ENCODE results near the gene IDH3G.
"Not testable (repeated sequence)": the region's sequence is repeated elsewhere in the genome, so short reads cannot be mapped to it uniquely, and the experiment has no call there.

Gene IDH3G

DNA sequence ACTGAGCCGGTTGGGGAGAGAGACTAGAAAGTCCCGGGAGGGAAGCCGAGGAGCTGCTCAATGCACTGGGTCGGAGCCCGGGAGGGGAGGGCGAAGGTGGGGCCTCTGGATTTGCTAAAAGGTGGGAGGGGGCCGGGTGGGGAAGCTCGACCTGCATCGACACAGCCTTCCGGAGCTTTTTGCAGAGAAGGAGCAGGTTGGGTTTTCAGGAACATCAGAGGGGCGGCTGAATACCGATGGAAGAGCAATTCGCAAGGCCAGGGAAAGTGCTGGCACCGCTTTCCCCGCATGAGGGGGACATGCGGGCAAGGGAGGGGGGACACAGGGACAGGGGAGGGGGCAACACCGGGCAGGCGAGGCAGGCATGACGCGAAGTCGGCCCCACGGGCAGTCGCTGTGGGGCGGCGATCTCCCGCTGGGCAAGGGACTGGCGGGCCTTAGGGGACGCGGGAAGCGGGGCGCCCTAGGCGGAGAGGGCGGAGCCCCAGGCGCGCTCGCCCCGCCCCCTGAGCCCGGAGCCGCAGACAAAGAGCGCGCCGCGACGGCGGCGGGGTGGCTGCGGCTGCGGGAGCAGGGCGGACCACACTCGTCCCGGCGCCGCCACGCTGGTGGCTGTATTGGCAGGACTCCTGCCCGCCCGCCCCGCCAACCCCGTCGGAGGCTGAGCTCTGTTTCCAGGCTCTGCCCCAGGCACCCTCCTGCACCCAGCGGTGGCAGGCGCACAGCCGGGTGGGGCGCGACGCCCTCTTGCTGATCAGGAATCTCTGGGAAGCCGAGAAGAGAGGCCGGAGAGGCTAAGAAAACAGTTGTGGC lies 24.6 kb upstream of the IDH3G start:
- peak in 26 of 42 donors; percentile 7 to 69 (median 41) for DNase-seq
- intact Hi-C loops (cut with DNase I) = no loop called here

DNA sequence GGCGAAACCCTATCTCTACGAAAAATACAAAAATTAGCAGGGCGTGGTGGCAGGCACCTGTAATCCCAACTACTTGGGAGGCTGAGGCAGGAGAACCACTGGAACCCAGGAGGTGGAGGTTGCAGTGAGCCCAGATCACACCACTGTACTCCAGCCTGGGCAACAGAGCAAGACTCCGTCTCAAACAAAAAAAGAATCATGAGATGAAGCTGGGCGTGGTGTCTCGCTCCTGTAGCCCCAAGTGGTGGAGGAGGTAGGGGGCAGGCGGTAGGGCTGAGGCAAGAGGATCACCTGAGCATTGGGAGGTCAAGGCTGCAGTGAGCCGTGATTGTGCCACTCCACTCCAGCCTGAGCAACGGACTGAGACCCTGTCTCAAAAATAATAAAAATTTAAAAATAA lies 23.9 kb upstream of the IDH3G start:
- DNase-seq; intact Hi-C loops (cut with DNase I): not testable (repeated sequence)

DNA sequence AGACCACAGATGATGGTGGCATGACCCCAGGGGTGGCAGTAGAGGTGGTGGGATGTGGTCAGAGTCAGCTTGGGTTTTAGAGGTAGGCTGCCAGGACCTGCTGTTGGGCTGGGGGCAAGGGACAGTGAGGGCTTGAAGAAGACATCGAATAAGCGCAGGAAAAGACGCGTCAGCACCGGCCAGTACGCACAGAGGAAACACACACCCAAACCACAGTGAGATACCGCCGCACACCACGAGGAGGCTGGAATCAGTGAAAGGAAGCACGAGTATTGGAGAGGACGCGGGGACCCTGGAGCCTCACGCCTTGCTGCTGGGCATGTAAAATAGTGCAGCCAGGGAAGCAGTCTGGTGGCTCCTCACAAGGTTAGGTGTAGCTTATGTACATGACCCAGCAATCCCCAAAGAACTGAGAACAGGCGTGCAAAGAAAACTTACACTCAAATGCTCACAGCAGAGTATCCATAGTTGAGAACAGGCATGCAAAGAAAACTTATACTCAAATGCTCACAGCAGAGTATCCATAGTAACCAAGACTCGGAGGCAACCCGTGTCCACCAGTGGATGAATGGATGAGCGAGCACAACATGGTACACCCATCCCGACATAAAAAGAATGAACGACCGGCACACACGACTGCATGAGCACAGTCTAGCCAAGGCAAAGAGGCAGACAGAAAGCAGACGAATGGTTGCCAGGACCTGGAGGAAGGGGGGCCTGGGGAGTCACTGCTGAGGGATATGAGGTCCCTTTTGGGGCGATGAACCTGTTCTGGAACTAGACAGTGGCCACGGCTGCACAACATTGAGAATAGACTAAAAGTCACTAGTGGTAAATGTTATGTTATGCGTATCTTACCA lies 22.9 kb upstream of the IDH3G start:
- no peak for DNase-seq
- intact Hi-C loops (cut with DNase I) = no loop called here

DNA sequence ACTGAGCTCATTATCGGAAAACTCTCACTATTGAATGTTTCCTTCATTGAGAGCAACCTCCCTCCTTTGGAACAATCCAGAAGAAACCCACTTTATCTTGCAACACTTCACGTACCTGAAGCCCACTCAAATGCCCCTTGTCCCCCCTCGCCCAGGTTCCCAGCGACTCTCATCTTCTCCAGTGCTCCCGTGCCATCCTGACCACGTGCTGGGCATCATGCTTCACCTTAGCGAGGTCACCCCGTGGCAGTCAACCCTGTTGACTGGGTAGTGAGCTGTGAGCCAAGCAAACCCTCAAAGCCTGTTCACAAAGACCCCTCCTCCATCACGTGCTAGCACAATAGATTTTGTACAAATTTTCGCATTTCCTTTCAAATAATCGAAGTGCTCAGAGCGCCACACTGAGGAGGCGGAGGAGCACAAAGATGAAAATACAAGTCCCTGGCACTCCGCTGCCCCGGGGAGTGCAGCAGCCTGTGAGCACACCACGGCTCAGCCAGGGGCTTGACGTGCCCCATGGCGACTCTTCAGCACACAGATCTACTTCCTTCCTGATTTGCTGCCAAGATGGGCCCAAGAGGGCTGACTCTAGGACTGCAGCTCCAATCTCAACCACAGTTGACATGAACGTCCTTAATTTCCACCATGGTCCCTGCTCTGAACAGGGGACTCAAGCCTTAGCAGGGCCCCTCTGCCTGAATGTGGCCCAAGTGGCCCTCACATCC lies 20.6 kb upstream of the IDH3G start:
- DNase-seq = no peak
- intact Hi-C loops (cut with DNase I) = no loop called here

DNA sequence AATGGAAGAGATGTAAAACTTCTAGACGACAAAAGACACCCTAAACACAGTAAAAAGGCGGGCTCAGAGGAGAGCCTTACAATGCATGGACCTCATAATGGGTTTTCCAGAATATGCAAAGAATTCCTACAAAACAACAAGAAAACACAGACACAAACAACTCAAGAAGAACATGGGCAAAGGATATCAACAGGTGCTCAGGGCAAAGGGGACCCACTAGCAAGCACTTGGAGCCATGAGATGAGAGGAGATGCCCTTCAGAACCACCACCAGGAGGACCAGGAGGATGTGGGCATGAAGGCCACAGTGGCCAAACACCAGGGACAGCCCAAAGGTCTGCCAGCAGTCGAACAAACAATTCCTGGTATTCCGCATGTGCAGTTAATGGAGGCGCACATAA lies 19.0 kb upstream of the IDH3G start:
- intact Hi-C loops (cut with DNase I) = no loop called here
- no peak for DNase-seq

DNA sequence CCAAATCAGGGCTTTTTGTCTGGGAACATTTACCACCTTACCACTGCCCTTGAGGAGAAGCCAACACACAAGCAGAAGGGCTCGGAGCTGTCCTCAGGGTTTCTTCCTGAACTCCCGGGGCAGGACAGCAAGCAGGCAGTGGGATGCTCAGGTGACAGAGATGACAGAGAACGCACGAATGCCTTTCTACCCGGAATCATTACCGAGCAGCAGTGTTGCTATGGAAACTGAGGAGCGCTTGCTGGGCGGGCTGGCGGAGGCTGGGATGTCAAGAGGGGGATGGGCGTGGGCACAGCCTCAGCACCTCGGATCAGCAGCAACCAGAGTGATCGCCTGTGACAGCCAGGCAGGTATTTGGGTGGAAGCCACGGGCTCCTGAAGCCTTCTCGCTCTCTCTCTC lies 18.0 kb upstream of the IDH3G start:
- peak in 40 of 42 donors; percentile 18 to 87 (median 64) for DNase-seq
- intact Hi-C loops (cut with DNase I) = no loop called here

DNA sequence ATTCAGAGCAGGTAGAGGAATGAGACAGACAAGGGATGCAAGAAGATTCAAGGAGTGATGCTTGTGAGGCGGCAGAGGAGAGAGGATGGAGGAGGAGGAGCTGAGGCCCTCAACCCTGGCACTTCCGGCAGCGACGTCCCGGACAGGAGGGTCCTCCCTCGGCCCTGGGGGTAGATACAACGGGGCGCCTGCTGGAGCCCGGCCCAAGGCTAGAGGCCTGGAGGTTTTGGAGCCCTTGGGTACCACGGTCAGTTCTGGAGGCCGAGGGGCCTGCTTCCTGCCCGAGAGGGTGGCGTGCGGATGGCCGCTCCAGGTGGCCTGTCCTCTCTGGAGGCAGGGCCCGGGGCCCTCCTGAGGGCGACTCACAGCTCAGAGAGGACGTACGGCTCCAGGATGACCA lies 13.8 kb upstream of the IDH3G start:
- intact Hi-C loops (cut with DNase I) = no loop called here
- DNase-seq = no peak

DNA sequence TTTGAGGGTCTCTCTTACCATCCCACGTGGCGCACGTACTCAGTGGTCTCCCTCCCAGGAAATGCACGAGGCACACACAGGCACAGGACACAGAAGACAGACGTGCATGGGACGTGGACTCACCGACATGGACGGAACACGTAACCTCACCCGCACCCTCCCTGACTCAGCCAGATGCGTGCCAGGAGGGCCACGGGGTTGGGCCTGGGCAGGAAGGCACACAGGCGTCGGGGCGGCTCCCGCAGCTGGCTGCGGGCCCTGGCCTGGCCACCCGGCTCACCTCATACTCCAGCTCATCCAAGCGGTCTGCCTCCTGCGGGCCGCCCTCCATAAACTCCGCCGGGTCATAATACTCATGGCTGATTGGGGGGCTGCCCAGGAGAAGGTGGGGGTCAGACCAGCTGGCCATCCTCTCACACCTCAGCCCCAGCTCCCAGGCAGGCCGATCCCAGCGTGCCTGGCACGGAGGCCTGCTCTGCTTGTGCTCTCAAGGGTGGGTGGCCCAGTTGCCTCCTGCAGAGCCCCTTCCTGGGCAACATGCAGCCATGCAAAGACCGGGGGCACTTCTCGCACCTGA lies 12.9 kb upstream of the IDH3G start:
- intact Hi-C loops (cut with DNase I) = no loop called here
- no peak for DNase-seq

DNA sequence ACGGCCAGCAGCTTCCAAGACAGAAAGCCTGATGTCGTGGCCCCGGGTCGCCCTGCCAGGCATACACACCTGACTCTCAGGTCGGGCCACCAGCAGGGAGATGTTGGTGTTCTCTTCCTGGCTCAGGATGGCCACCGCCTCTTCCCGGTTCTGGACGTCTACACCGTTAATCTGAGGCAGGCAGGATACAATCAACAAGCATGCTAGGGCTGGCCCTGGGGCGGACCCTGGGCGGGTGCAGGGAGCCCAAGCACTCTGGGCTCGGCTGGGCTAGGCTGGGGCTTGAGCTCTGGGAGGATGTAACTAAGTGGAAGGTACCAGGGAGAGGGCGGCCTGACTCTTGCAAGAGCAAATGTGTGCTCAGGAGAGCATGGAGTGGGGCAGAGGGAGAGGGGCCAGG lies 11.3 kb upstream of the IDH3G start:
- intact Hi-C loops (cut with DNase I) = no loop called here
- DNase-seq = no peak

DNA sequence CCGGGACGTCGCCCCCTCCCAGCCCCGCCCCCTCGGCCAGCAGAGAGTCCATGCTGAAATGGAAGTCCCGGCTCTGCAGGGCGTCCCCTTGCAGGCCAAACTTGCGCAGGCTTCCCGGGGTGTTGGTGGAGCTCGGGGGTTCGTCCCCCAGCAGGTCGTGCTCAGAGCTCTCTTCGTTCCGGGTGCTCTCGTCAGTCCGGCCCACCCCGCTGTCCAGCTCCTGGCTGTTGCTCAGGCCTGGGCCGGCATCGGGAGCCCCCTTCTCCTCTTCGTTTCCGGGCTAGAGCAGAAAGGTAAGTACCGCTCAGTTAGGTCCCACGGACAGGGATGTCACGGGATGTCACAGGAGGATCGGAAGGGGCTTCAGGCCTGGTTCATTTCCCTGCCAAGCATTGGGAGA lies 10.4 kb upstream of the IDH3G start:
- intact Hi-C loops (cut with DNase I) = no loop called here
- DNase-seq = no peak

DNA sequence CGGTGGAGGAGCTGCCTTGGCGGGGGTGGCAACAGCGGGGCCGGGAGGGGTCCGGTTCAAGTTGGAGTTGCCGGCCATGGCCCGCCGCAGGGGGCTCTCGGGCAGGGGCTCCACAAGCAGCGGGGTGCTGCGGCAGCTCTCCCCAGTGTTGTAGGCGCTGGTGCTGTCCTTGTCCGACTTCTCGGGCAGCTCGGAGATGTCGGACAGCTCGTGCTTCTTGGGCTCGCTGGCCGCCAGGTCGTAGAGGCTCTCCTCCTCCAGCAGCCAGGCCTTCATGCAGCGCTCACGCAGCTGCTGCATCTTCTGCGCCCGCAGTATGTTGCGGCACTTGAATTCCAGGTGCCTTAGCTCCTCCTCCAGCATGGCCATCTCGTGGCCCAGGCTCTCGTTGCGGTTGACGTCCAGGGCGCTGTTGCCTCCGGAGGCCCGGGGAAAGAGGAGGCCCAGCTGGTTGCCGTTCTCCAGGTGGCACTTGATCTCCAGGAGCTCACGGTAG lies 10.0 kb upstream of the IDH3G start:
- intact Hi-C loops (cut with DNase I) = no loop called here
- no peak for DNase-seq

DNA sequence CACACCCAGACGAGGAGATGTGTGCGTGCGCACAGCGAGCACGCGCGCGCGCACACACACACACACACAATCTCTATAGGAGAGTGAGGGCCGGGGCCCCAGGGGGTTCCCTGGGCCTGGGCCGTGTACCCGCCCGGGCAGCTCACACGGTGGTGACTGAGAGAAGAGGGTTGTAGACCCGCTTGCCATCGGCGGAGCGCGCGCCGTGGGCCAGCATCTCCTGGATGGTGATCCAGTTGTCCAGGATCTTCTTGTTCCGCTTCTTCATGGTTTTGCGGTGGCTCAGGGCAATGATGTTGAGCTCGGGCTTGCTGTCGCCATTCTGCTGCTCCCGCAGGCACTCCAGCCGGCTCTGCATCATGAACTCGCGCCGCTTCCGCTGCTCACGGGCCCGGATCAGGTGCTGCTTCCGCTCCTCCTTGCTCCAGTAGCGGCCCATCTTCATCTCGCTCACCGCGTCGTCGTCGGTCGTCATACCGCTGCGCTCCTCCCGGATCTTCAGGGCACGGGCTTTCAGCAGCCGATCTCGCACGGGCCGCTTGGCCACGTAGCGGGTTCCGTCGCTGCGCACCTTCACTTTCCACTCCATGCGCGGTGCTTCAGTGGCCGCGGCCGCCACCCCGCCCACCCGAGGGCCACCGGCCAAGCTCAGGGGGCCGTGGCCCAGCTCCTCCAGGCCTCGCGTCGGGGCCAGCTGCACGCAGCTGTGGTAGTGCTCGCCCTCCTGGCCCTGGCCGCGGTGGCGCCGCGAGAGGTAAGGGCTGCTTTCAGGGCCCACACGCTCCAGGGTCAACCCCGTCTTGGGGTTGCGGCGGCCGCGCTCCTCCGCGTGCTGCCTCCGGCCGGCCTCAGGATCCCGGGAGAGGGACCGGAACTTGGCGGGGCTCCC lies 9.3 kb upstream of the IDH3G start:
- no peak for DNase-seq
- intact Hi-C loops (cut with DNase I) = no loop called here

DNA sequence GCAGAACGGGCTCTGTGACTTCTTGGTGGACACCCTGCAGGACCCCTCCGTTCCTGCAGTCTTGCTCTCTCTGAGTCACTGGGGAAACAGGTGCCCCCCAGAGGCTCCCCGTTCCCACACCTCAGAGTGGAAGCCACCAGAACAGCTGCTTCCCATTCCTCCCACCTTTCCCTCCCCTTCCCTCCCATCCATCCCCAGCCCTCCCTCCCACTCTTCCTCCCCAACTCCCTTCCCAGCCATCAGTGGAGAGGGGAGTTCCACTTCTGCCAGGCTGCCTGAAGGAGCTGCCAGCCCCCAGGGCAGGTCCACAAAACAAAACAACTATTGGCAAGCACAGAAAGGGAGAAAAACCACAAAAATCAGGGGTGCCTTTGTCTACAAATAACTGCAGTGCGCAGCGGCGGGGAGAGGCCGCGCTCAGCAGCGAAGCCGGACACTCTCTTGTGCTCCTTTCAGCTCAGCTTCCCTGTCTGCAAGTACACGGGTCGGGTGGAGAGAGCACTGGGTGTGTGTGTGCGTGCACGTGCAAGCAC lies 8.4 kb upstream of the IDH3G start:
- intact Hi-C loops (cut with DNase I) = no loop called here
- no peak for DNase-seq

DNA sequence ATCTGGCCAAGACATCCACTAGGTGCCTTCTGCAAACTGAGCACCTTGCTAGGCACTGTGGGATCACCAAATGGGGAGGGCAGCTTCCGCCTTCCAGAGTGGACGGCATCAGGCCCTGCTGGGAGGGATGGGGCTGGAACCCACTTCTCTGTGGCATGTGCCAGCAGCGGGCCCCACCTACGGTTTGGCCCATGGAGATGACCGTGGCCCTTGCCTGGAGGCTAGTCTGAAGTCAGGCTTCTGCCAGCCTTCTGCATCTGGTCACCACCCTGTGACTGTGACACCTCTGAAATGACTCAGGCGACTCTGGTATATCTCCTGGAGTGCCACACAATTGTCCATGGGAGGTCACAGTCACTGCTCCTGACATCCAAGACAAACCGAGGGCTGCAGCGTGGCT lies 7.5 kb upstream of the IDH3G start:
- intact Hi-C loops (cut with DNase I) = no loop called here
- no peak for DNase-seq

DNA sequence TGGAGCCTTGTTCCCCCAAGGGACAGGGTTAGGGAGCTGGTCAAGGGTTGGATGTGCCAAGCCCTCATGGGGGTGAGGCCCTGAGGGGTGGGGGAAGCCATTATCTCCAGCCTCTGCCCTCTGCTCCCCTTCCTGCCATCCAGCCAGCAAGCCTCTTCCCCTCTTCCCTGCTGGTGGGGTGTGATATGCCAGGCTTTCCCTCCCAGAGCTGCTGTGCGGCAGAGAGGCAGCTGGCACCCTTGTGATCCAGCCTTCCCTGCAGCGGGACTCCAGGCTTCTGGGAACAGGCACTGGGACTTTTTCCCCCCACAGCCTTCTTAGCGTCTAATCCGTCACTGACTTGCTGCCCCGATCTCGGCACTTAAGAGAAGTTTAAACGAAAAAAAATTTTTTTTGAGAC lies 6.6 kb upstream of the IDH3G start:
- intact Hi-C loops (cut with DNase I) = no loop called here
- no peak for DNase-seq

DNA sequence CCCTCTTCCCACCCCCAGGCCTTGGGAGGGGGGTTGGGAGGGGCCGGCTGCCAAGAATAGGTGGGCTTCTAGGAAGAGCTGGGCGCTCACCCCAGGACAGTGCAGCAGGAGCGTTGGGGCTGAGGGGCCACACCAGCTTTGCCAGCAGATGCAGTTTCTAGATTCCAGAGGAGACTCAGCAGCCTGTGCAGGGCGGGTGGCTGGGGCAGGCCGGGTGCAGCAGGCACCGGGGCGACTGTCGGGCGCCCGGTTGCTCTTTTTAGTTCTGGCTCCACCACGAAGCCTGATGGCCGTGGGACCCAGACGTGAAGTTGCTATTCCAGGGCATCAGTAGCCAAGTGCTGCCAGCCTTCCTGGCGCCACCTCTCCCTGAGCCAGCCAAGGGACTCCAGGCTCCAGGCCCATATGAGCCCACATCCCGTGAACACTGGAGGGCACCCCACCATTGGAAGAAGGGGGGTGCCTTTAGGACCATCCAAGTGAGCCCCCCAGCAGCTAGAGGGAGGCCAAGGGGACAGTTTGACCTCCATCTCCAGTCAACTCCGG lies 6.1 kb upstream of the IDH3G start:
- DNase-seq = peak in 5 of 42 donors; percentile 32 to 48 (median 41)
- intact Hi-C loops (cut with DNase I) = no loop called here

DNA sequence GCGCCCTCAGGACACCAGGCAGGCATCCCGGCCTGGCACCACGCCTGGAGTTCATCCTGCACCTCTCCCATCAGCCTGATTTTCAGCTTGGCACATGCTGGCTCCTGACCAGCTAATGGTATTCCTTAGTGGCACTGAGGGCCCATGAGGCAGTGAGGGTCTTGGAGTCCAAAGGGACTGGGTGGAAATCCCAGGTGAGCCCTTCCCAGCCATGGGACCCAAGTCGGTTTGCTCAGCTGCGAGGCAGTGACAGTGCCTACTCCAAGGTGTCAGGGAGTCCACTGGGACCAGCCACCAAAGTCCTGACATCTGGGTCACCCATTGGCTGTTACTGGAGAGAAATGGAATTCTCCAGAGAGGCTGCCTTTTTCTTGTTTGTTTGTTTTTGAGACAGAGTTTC lies 5.2 kb upstream of the IDH3G start:
- intact Hi-C loops (cut with DNase I) = no loop called here
- DNase-seq = no peak

Measured in head of caudate nucleus (tissue), 42 donors.